Hematopoietic multipotent progenitor cell (in vitro differentiated cells): Measurements from ENCODE around the gene TRAPPC10. TPM values are rescaled to one million over a fixed set of nuclear protein-coding genes. Genes with fewer than 3 reads are reported as not detected.

Experiments used
- DNase-seq, 3 donors: peaks; one replicate each; pipeline ENCODE4 v3.0.0-alpha.2; 2011 to 2015; ENCODE audit warnings: low read depth in 2 of 3, low spot score in 2 of 3
- total RNA-seq: library from RNA; depleted of rRNA; stranded (reverse); fragments of >200 nt; gene quantifications from one replicate; pipeline ENCODE4 v1.2.3, GENCODE V29; 2012

TRAPPC10 gene
- total RNA-seq, 1 donor: 29.9 TPM

GRCh38 chr21:43981151-43981870, 30.8 kb upstream of the TRAPPC10 start:
- no peak for DNase-seq

- no peak for DNase-seq
Observed at GRCh38 chr21:43981871-43982210, 30.3 kb upstream of the TRAPPC10 start.

- DNase-seq: no peak
Observed at GRCh38 chr21:43982489-43983078, 29.5 kb upstream of the TRAPPC10 start.

- no peak for DNase-seq
Observed at GRCh38 chr21:43983390-43983789, 28.7 kb upstream of the TRAPPC10 start.

GRCh38 chr21:43983860-43984420, 28.2 kb upstream of the TRAPPC10 start:
- no peak for DNase-seq

GRCh38 chr21:43984905-43985689, 27.0 kb upstream of the TRAPPC10 start:
- DNase-seq: no peak

GRCh38 chr21:43985690-43986251, 26.3 kb upstream of the TRAPPC10 start:
- DNase-seq: no peak

GRCh38 chr21:43986544-43987451, 25.3 kb upstream of the TRAPPC10 start:
- DNase-seq: no peak

GRCh38 chr21:43987509-43987908, 24.6 kb upstream of the TRAPPC10 start:
- no peak for DNase-seq

GRCh38 chr21:43988016-43988415, 24.1 kb upstream of the TRAPPC10 start:
- DNase-seq: no peak

- DNase-seq: no peak
Observed at GRCh38 chr21:43988506-43989230, 23.4 kb upstream of the TRAPPC10 start.

GRCh38 chr21:43989401-43989800, 22.7 kb upstream of the TRAPPC10 start:
- no peak for DNase-seq

- no peak for DNase-seq
Observed at GRCh38 chr21:43991447-43991991, 20.6 kb upstream of the TRAPPC10 start.

GRCh38 chr21:43992121-43992520, 20.0 kb upstream of the TRAPPC10 start:
- DNase-seq: no peak

GRCh38 chr21:43993420-43993934, 18.6 kb upstream of the TRAPPC10 start:
- DNase-seq: no peak

GRCh38 chr21:43994085-43994484, 18.0 kb upstream of the TRAPPC10 start:
- no peak for DNase-seq

GRCh38 chr21:43994646-43995045, 17.5 kb upstream of the TRAPPC10 start:
- DNase-seq: no peak

- DNase-seq: no peak
Observed at GRCh38 chr21:43995521-43996105, 16.5 kb upstream of the TRAPPC10 start.
